GM23338 (cell line): ENCODE data around the gene ZNF415. TPM values are rescaled to one million over a fixed set of nuclear protein-coding genes. Genes with fewer than 3 reads are reported as not detected.
"Not testable (repeated sequence)": the region's sequence is repeated elsewhere in the genome, so short reads cannot be mapped to it uniquely, and the experiment has no call there.

ENCODE experiments used
- ATAC-seq: fragments of 200-7000 bp; cut with Tn5 transposase; 3 replicates; pipeline ENCODE4 v1.9.1; 2020
- DNase-seq: peaks from one replicate; pipeline ENCODE4 v3.0.0-alpha.2; 2015; ENCODE audit warnings: low spot score
- H2AFZ ChIP-seq: fragments of 200-600 bp; sonication (generic); 2 replicates; pipeline ENCODE4 v1.8.0; 2016; ENCODE audit warnings: antibody characterized with exemption, mild to moderate bottlenecking, moderate library complexity
- H3F3A ChIP-seq: fragments of 200-600 bp; sonication (generic); replicated peaks from 2 replicates; pipeline ENCODE4 v1.8.0; 2017; ENCODE audit warnings: antibody characterized with exemption, mixed run types, low read depth
- H3K27ac ChIP-seq: fragments of 200-600 bp; sonication (generic); 2 replicates; pipeline ENCODE4 v1.6.1; 2016; ENCODE audit warnings: low read depth
- H3K27me3 ChIP-seq: fragments of 200-600 bp; sonication (generic); 2 replicates; pipeline ENCODE4 v1.8.0; 2016; ENCODE audit warnings: mild to moderate bottlenecking, mixed run types, moderate library complexity; ENCODE audit not compliant: insufficient read depth
- H3K36me3 ChIP-seq: fragments of 200-600 bp; sonication (generic); 2 replicates; pipeline ENCODE4 v1.8.0; 2016; ENCODE audit warnings: mild to moderate bottlenecking; ENCODE audit not compliant: insufficient read depth
- H3K4me1 ChIP-seq: fragments of 200-600 bp; sonication (generic); 2 replicates; pipeline ENCODE4 v1.8.0; 2016; ENCODE audit warnings: mild to moderate bottlenecking, moderate library complexity; ENCODE audit not compliant: insufficient read depth
- H3K4me2 ChIP-seq: fragments of 200-600 bp; sonication (generic); 2 replicates; pipeline ENCODE4 v1.7.1; 2017; ENCODE audit warnings: mixed run types
- H3K4me3 ChIP-seq: fragments of 200-600 bp; sonication (generic); 2 replicates; pipeline ENCODE4 v1.6.1; 2016; ENCODE audit warnings: mixed run types
- H3K79me2 ChIP-seq: fragments of 200-600 bp; sonication (generic); replicated peaks from 2 replicates; pipeline ENCODE4 v1.8.0; 2017; ENCODE audit warnings: mild to moderate bottlenecking; ENCODE audit not compliant: insufficient read depth
- H3K9me2 ChIP-seq: fragments of 200-600 bp; sonication (generic); 2 replicates; pipeline ENCODE4 v1.8.0; 2017; ENCODE audit not compliant: insufficient read depth
- H4K20me1 ChIP-seq: fragments of 200-600 bp; sonication (generic); replicated peaks from 2 replicates; pipeline ENCODE4 v1.8.0; 2017; ENCODE audit warnings: mild to moderate bottlenecking; ENCODE audit not compliant: insufficient read depth
- H3K27ac Mint-ChIP-seq: 2 replicates; pipeline ENCODE4 v1.8.0; 2020; ENCODE audit warnings: inconsistent platforms, mild to moderate bottlenecking, moderate library complexity, mixed read lengths
- H3K27me3 Mint-ChIP-seq: 3 replicates; pipeline ENCODE4 v1.8.0; 2022; ENCODE audit warnings: low read depth, mild to moderate bottlenecking, moderate library complexity, mixed read lengths, inconsistent platforms; ENCODE audit not compliant: insufficient read depth, poor library complexity
- H3K36me3 Mint-ChIP-seq: 3 replicates; pipeline ENCODE4 v1.8.0; 2021; ENCODE audit warnings: low read depth, mild to moderate bottlenecking, inconsistent platforms, moderate library complexity, mixed read lengths
- H3K4me1 Mint-ChIP-seq: 3 replicates; pipeline ENCODE4 v1.8.0; 2020; ENCODE audit warnings: mild to moderate bottlenecking, inconsistent platforms, mixed read lengths
- H3K4me3 Mint-ChIP-seq: 3 replicates; pipeline ENCODE4 v1.8.0; 2021; ENCODE audit warnings: moderate library complexity, mild to moderate bottlenecking, inconsistent platforms, mixed read lengths
- H3K9me3 Mint-ChIP-seq: 3 replicates; pipeline ENCODE4 v1.8.0; 2020; ENCODE audit warnings: moderate library complexity, mild to moderate bottlenecking, inconsistent platforms, mixed read lengths
- EZH2 ChIP-seq: fragments of 200-600 bp; sonication (generic); IDR thresholded peaks from one replicate; pipeline ENCODE4 v1.8.0; 2017; ENCODE audit warnings: antibody characterized with exemption, mild to moderate bottlenecking, low read depth; ENCODE audit not compliant: unreplicated experiment
- JUNB ChIP-seq: IDR thresholded peaks from one replicate; pipeline ENCODE4 v1.6.1; 2016; ENCODE audit warnings: antibody characterized with exemption; ENCODE audit not compliant: unreplicated experiment
- NANOG ChIP-seq: IDR thresholded peaks from 2 replicates; pipeline ENCODE4 v1.6.1; 2016; ENCODE audit warnings: antibody characterized with exemption, borderline replicate concordance
- ZNF114 ChIP-seq: fragments of 250-450 bp; sonication (Bioruptor Pico); IDR thresholded peaks from 2 replicates; pipeline ENCODE4 v1.5.0; 2020; ENCODE audit warnings: mild to moderate bottlenecking, moderate library complexity
- ZNF331 ChIP-seq: fragments of 250-450 bp; sonication (Bioruptor Pico); IDR thresholded peaks from 2 replicates; pipeline ENCODE4 v1.5.0; 2020; ENCODE audit warnings: low read depth, mild to moderate bottlenecking, moderate library complexity
- ZNF462 ChIP-seq: fragments of 250-450 bp; sonication (Bioruptor Pico); IDR thresholded peaks from 2 replicates; pipeline ENCODE4 v1.5.0; 2020; ENCODE audit warnings: mild to moderate bottlenecking, moderate library complexity
- polyA plus RNA-seq: library from polyadenylated mRNA; unstranded; fragments of >200 nt; fragmentation: Nextera tagmentation; extraction: Ambion mirVana; gene quantifications from 2 replicates; pipeline ENCODE4 v1.2.1, GENCODE V29; 2016
- total RNA-seq: library from RNA; depleted of rRNA; stranded (reverse); fragments of >200 nt; shearing (Covaris generic); gene quantifications from 2 replicates; pipeline ENCODE4 v1.2.3, GENCODE V29; 2014
- TF ChIP-seq, protein P1 (sequence below), 2 experiments: fragments of 200-600 bp in 1 of 2; sonication (generic) in 1 of 2; conservative IDR thresholded peaks; 2 replicates each; pipeline versions ENCODE4 v1.5.1 to v1.6.1; 2016 to 2017; ENCODE audit warnings: antibody characterized with exemption in 2 of 2, low read depth in 2 of 2, mild to moderate bottlenecking in 2 of 2, moderate library complexity in 1 of 2
- TF ChIP-seq, protein P2 (sequence below): IDR thresholded peaks from one replicate; pipeline ENCODE4 v1.6.1; 2018; ENCODE audit warnings: antibody characterized with exemption; ENCODE audit not compliant: unreplicated experiment

Gene ZNF415
- total and polyA plus RNA-seq, 2 experiments from 2014 or later, result 9.2 to 9.3 TPM

DNA sequence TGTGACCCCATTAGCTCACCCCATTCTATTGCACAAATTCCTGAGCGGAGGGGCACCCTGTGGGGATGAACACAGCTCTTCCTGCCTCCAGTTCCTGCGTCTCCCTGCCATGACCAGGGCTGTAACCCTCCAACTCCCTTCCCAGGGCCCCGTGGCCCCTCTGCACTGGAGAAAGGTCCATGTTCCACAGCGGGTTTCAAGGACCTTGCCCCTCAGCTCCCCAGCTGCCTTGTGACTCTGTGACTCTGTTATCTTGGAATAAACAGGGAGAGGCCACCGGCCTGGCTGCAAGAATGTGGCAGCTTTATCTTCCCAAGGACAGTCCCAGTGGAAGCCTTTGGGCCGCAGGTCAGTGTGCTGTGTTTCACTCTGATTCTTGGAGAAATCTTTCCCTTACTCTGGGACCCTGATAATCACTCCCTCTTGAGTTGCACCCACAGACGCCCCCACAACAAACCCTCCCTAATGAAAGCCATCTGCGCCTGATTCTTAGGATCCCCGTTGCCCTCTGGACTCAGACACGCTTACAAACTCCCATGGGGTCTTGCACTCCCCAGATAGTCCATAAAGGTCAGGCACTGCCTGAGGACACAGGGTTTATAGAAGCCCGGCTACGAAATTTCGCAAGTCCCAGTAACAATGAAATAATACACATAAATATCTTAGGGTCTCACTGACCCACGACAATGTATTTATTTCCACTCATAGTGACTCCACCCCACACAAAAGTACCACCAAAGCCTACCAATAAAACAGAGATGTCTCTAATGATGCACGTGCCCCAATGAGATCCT, 5.8 kb downstream of the ZNF415 start:
- peaks cover 18% of the 10 kb centered on the region for H3K4me1 Mint-ChIP-seq
- peaks cover 15% of the 10 kb centered on the region for H3K27me3 Mint-ChIP-seq
- not testable (repeated sequence) for H3K27me3 ChIP-seq, H3K9me2 ChIP-seq, H3K36me3 ChIP-seq, DNase-seq, H2AFZ ChIP-seq, H3K4me3 ChIP-seq, H3F3A ChIP-seq, H3K4me3 Mint-ChIP-seq, H3K9me3 Mint-ChIP-seq, H3K4me2 ChIP-seq, H3K36me3 Mint-ChIP-seq, H4K20me1 ChIP-seq, H3K27ac ChIP-seq
- peaks cover 14% of the 10 kb centered on the region for H3K4me1 ChIP-seq
- H3K79me2 ChIP-seq, result peaks cover 20% of the 10 kb centered on the region
- H3K27ac Mint-ChIP-seq, result 0 out of 2 replicates have a peak overlapping the region, but pooled peaks have one; percentile 51
- peak; percentile 53; the same call in 2 of the 3 replicates for ATAC-seq

DNA sequence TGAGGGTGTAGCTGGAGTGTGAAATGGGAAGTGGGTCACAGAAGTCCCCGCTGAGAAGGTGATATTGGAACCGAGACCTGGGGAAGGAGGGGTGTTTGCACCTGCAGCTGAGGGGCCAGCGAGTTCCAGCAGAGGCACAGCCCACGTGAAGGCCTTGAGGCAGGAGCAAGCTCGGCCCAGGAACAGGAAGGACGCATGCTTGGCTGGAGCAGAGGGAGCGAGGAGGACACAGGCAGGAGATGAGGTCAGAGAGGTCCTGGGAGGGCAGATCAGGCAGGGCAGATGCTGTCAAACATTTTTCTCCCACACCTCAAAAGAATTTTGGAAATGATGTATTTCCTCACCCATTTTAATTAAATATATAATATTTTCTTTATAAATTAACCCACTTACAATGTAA, 9.3 kb downstream of the ZNF415 start:
- H3K79me2 ChIP-seq, result no peaks in the 10 kb centered on the region
- DNase-seq (no peak), ATAC-seq (no peak)
- TF ChIP-seq, protein P1, sequence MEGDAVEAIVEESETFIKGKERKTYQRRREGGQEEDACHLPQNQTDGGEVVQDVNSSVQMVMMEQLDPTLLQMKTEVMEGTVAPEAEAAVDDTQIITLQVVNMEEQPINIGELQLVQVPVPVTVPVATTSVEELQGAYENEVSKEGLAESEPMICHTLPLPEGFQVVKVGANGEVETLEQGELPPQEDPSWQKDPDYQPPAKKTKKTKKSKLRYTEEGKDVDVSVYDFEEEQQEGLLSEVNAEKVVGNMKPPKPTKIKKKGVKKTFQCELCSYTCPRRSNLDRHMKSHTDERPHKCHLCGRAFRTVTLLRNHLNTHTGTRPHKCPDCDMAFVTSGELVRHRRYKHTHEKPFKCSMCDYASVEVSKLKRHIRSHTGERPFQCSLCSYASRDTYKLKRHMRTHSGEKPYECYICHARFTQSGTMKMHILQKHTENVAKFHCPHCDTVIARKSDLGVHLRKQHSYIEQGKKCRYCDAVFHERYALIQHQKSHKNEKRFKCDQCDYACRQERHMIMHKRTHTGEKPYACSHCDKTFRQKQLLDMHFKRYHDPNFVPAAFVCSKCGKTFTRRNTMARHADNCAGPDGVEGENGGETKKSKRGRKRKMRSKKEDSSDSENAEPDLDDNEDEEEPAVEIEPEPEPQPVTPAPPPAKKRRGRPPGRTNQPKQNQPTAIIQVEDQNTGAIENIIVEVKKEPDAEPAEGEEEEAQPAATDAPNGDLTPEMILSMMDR (conservative IDR thresholded peaks at IDR 0.05; ENCODE audit: low read depth in 2 of 2), result no peak
- TF ChIP-seq ZNF462, result no peak
- TF ChIP-seq ZNF331 (CRISPR knock-in tag), result no peak
- TF ChIP-seq EZH2, result no peak
- no peak for TF ChIP-seq ZNF114
- TF ChIP-seq, protein P2, sequence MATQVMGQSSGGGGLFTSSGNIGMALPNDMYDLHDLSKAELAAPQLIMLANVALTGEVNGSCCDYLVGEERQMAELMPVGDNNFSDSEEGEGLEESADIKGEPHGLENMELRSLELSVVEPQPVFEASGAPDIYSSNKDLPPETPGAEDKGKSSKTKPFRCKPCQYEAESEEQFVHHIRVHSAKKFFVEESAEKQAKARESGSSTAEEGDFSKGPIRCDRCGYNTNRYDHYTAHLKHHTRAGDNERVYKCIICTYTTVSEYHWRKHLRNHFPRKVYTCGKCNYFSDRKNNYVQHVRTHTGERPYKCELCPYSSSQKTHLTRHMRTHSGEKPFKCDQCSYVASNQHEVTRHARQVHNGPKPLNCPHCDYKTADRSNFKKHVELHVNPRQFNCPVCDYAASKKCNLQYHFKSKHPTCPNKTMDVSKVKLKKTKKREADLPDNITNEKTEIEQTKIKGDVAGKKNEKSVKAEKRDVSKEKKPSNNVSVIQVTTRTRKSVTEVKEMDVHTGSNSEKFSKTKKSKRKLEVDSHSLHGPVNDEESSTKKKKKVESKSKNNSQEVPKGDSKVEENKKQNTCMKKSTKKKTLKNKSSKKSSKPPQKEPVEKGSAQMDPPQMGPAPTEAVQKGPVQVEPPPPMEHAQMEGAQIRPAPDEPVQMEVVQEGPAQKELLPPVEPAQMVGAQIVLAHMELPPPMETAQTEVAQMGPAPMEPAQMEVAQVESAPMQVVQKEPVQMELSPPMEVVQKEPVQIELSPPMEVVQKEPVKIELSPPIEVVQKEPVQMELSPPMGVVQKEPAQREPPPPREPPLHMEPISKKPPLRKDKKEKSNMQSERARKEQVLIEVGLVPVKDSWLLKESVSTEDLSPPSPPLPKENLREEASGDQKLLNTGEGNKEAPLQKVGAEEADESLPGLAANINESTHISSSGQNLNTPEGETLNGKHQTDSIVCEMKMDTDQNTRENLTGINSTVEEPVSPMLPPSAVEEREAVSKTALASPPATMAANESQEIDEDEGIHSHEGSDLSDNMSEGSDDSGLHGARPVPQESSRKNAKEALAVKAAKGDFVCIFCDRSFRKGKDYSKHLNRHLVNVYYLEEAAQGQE, result no peak
- no peak for TF ChIP-seq JUNB
- no peak for TF ChIP-seq NANOG
- Mint-ChIP-seq H3K4me3 (no peak overlapping the region), H3K27me3 (peaks cover 4% of the 10 kb centered on the region), H3K27ac (no peak overlapping the region), H3K36me3 (peaks cover 9% of the 10 kb centered on the region; the same call in 2 of the 3 replicates), H3K9me3 (peaks cover 3% of the 10 kb centered on the region; the same call in 1 of the 3 replicates), H3K4me1 (peaks cover 4% of the 10 kb centered on the region; the same call in 1 of the 3 replicates)
- H3K27ac ChIP-seq, result no peak overlapping the region
- no peaks in the 10 kb centered on the region for H3F3A ChIP-seq
- H3K4me3 ChIP-seq, result no peak overlapping the region
- H2AFZ ChIP-seq, result no peak overlapping the region
- no peaks in the 10 kb centered on the region for H3K4me1 ChIP-seq
- no peaks in the 10 kb centered on the region for H3K36me3 ChIP-seq
- no peaks in the 10 kb centered on the region for H3K27me3 ChIP-seq
- H3K4me2 ChIP-seq, result no peak overlapping the region
- H4K20me1 ChIP-seq, result no peaks in the 10 kb centered on the region
- H3K9me2 ChIP-seq, result no peaks in the 10 kb centered on the region
